ENCODE data around the gene BLTP1.

BLTP1 gene

DNA sequence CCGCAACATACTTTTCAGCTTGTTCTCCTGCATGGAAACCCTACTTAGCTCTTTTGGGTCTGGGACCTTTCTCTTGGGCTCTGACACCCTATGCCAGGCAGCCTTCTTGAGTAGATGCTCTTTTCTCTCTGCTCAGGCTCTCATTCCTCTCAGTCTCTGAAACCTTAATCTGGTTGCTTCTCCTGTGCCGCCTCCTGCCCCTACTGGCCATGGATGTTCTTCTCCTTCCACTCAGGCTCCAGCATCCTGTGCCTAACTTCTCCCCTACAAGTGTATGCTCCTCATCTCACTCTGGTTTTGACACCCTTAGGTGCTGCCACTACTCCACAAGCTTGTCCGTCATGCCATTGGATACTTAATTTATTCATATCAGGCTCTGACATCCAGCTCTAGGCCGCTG is 15.2 kb downstream of the BLTP1 start:
- no peak for DNase-seq (ENCODE audit: low read depth)

DNA sequence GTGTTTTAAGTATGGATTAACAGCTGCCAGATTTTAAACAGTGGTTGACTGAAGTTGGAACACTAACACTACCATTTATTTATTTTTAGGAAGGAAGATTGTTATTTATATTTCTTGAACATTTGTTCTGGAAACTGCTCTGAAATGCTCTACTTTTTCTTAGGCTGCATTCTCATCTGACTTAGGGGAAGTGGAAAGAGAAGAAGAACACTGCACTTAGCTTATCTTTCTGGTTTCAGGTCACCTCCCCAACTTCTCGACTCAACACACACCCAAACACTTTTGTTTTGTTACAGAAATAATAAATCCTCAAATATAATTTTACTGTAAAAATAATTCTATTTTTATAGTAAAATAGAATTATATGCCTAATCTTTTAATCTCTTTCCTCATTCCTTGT is 18.6 kb downstream of the BLTP1 start:
- no peak for DNase-seq (ENCODE audit: low read depth)

DNA sequence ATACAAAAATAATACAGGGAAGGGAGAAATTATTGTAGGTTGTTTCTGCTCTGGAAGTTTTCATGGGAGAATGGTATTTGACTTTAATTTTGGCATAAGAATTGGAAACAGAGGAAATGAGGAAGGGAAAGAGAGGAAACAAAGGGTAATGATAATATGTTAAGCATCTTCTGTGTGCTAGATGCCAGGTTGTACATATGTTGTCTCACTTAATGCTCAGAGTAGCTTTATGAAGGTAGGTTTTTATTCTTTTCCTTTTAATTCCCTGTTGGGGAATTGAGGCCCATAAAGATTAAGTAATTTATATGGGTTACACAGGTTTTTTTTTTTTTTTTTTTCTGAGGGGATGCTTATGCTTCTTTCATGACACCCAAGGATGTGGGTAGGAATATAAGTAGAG is 19.2 kb downstream of the BLTP1 start:
- no peak for DNase-seq (ENCODE audit: low read depth)

DNA sequence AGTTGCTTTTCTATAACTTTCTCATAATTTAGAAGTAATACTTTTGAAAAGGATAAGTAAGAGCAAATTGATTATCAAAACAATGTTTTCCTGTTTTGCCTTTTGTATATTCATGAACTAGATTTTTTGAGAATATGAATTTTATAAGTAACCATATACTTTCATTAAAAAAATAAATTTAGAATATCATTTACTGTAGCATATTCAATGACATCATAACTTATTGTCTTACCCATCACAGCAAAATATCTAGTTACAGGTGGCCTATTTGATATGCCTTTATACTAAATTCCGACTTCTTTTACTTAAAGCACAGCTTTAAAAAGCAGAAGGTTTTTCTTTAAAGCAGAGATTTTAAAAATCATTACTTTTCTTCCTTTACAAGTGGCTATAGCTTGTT is 20.1 kb downstream of the BLTP1 start:
- no peak for DNase-seq (ENCODE audit: low read depth)

DNA sequence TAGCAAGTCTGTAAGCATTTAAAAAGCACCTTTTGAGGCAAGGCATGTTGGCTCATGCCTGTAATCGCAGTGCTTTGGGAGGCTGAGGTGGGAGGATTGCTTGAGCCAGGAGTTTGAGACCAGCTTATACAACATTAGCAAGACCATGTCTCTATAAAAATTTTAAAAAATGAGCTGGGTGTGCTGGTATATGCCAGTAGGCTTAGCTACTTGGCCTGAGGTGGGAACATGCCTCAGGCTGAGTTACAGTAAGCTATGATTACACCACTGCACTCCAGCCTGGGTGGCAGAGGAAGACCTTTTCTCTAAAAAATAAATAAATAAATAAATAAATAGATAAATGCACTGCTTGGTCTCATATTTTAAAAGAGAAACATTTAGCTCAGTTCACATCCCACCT is 26.8 kb downstream of the BLTP1 start:
- no peak for DNase-seq (ENCODE audit: low read depth)

DNA sequence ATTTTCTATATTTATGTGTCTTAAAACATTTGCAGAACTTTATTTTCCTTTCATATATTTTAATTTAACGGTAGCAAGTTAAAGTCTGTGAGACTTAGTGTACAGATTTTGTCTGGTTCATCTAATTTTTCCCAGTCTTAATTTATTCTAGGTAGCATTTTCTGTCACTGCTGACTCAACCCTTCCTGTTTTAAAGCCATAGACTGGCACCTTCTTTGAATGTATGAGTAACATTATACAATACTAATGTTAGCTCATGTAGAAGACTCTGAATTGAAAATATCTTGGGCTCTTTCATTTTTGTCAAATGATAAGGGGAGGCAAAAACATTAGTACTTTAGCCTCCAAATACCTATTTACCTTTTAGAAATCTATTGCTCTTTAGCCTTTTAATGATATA is 43.6 kb downstream of the BLTP1 start:
- DNase-seq (ENCODE audit: low read depth), result no peak
